ENCODE results near the gene ACTN4.

The ACTN4 gene

GRCh38 chr19:38722947-38723605, 75.6 kb downstream of the ACTN4 start:
- in situ Hi-C loops (cut with MboI; ENCODE audit: low sequenced_read_pairs) = no loop called here

- in situ Hi-C loops (cut with MboI; ENCODE audit: low sequenced_read_pairs) = no loop called here
Observed at GRCh38 chr19:38723606-38723965, 76.1 kb downstream of the ACTN4 start.

- in situ Hi-C loops (cut with MboI; ENCODE audit: low sequenced_read_pairs) = no loop called here
Observed at GRCh38 chr19:38723990-38724854, 76.8 kb downstream of the ACTN4 start.

GRCh38 chr19:38725469-38726283, 78.2 kb downstream of the ACTN4 start:
- in situ Hi-C loops (cut with MboI; ENCODE audit: low sequenced_read_pairs) = no loop called here

GRCh38 chr19:38726284-38726673, 78.8 kb downstream of the ACTN4 start:
- in situ Hi-C loops (cut with MboI; ENCODE audit: low sequenced_read_pairs) = no loop called here

GRCh38 chr19:38726761-38727301, 79.4 kb downstream of the ACTN4 start:
- in situ Hi-C loops (cut with MboI; ENCODE audit: low sequenced_read_pairs) = no loop called here

GRCh38 chr19:38727306-38727867, 79.9 kb downstream of the ACTN4 start:
- in situ Hi-C loops (cut with MboI; ENCODE audit: low sequenced_read_pairs) = no loop called here

- in situ Hi-C loops (cut with MboI; ENCODE audit: low sequenced_read_pairs) = no loop called here
Observed at GRCh38 chr19:38727868-38728660, 80.6 kb downstream of the ACTN4 start.

GRCh38 chr19:38728752-38729541, 81.5 kb downstream of the ACTN4 start:
- in situ Hi-C loops (cut with MboI; ENCODE audit: low sequenced_read_pairs) = no loop called here

GRCh38 chr19:38729653-38730469, 82.4 kb downstream of the ACTN4 start:
- in situ Hi-C loops (cut with MboI; ENCODE audit: low sequenced_read_pairs) = no loop called here

GRCh38 chr19:38730470-38730730, 83.0 kb downstream of the ACTN4 start:
- in situ Hi-C loops (cut with MboI; ENCODE audit: low sequenced_read_pairs) = no loop called here

- in situ Hi-C loops (cut with MboI; ENCODE audit: low sequenced_read_pairs) = no loop called here
Observed at GRCh38 chr19:38730731-38731589, 83.5 kb downstream of the ACTN4 start.

- in situ Hi-C loops (cut with MboI; ENCODE audit: low sequenced_read_pairs) = no loop called here
Observed at GRCh38 chr19:38731654-38732301, 84.3 kb downstream of the ACTN4 start.

GRCh38 chr19:38733241-38733492, 85.7 kb downstream of the ACTN4 start:
- in situ Hi-C loops (cut with MboI; ENCODE audit: low sequenced_read_pairs) = no loop called here

- in situ Hi-C loops (cut with MboI; ENCODE audit: low sequenced_read_pairs) = no loop called here
Observed at GRCh38 chr19:38733493-38734175, 86.2 kb downstream of the ACTN4 start.

- in situ Hi-C loops (cut with MboI; ENCODE audit: low sequenced_read_pairs) = no loop called here
Observed at GRCh38 chr19:38734176-38734425, 86.7 kb downstream of the ACTN4 start.

Data from HL-60/S4 (cell line).